Colonic mucosa (tissue), 4 donors: ENCODE measurements around the gene ERBB4. TPM values are rescaled to one million over a fixed set of nuclear protein-coding genes. Genes with fewer than 3 reads are reported as not detected.

Experiments used
- DNase-seq: peaks from one replicate; pipeline ENCODE4 v3.0.0-alpha.2; 2020
- H3K27ac ChIP-seq: fragments of 200-600 bp; one replicate; pipeline ENCODE4 v1.8.0; 2021
- H3K27me3 ChIP-seq: fragments of 200-600 bp; one replicate; pipeline ENCODE4 v1.8.0; 2021
- H3K36me3 ChIP-seq: fragments of 200-600 bp; one replicate; pipeline ENCODE4 v1.8.0; 2021
- H3K4me1 ChIP-seq: fragments of 200-600 bp; one replicate; pipeline ENCODE4 v1.8.0; 2021; ENCODE audit warnings: mild to moderate bottlenecking
- H3K4me3 ChIP-seq: fragments of 200-600 bp; one replicate; pipeline ENCODE4 v1.8.0; 2021
- H3K9ac ChIP-seq, 2 donors: one replicate each; pipeline ENCODE4 v1.7.0; 2013; ENCODE audit warnings: control low read depth in 2 of 2, low read depth in 2 of 2, low read length in 2 of 2
- H3K9me3 ChIP-seq: fragments of 200-600 bp; one replicate; pipeline ENCODE4 v1.8.0; 2021
- CTCF ChIP-seq: fragments of 200-600 bp; IDR thresholded peaks from one replicate; pipeline ENCODE4 v1.8.0; 2022; ENCODE audit warnings: antibody characterized with exemption, mild to moderate bottlenecking
- intact Hi-C: fragments of 100-400 bp; cut with DNase I; formaldehyde crosslinking; loops from one replicate; pipeline ENCODE4 v1.14.1; 2022
- total RNA-seq, 2 donors: library from RNA; stranded (reverse); fragmentation: NEBNext Ultra II Directional in 1 of 2; extraction: Animal tissue kit (Norgen Biotek cat#: 25700) in 1 of 2; gene quantifications; one replicate each; pipeline ENCODE4 v1.2.1, GENCODE V29; 2021
- donor health status: healthy.
- donor health status: DM: no; HTN: no; CAD: no.
- donor health status: DM: no; HTN: no; CAD: no.

The ERBB4 gene
- total RNA-seq, 2 donors from 2014 or later, result 0.05 to 0.07 TPM

DNA sequence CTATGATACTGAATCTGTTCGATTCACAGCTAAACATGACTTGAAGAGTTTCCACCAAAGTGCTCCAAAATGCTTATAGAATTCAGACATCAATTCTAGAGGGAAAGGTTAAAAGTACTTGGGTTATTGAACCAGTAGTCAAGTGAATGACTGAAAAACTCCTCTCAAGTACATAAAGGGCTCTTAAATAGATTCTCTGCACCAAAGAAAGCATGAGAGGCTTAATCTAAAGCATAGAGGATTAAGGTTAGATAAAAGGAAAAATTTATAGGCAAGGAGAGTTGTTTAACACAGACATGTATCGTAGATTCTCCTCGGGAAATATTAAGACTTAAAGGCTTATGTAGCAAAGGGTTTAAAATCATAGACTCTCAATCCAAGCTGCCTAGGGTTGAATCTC is 701.4 kb downstream of the ERBB4 start:
- TF ChIP-seq CTCF, result no peak
- Histone ChIP-seq H3K9me3 (no peaks in the 10 kb centered on the region), H3K27me3 (no peaks in the 10 kb centered on the region), H3K27ac (no peak overlapping the region), H3K9ac (no peak overlapping the region), H3K4me3 (no peak overlapping the region), H3K36me3 (no peaks in the 10 kb centered on the region), H3K4me1 (no peaks in the 10 kb centered on the region)
- DNase-seq, result no peak
- intact Hi-C loops, result no loop called here

GRCh38 chr2:211836409-211836808 is 702.2 kb downstream of the ERBB4 start:
- no peaks in the 10 kb centered on the region for H3K4me1 ChIP-seq
- no peaks in the 10 kb centered on the region for H3K9me3 ChIP-seq
- H3K27ac ChIP-seq, result no peak overlapping the region
- no peak for DNase-seq
- intact Hi-C loops, result no loop called here
- H3K36me3 ChIP-seq, result no peaks in the 10 kb centered on the region
- no peak overlapping the region for H3K4me3 ChIP-seq
- no peak overlapping the region for H3K9ac ChIP-seq
- H3K27me3 ChIP-seq, result no peaks in the 10 kb centered on the region
- TF ChIP-seq CTCF, result no peak

GRCh38 chr2:211835695-211836094 is 702.9 kb downstream of the ERBB4 start:
- no peaks in the 10 kb centered on the region for H3K9me3 ChIP-seq
- intact Hi-C loops, result no loop called here
- H3K4me3 ChIP-seq, result no peak overlapping the region
- DNase-seq, result no peak
- no peak for TF ChIP-seq CTCF
- H3K9ac ChIP-seq, result no peak overlapping the region
- H3K36me3 ChIP-seq, result no peaks in the 10 kb centered on the region
- no peak overlapping the region for H3K27ac ChIP-seq
- no peaks in the 10 kb centered on the region for H3K4me1 ChIP-seq
- no peaks in the 10 kb centered on the region for H3K27me3 ChIP-seq

GRCh38 chr2:211833582-211834279 is 704.9 kb downstream of the ERBB4 start:
- H3K27ac ChIP-seq, result no peak overlapping the region
- no peak for DNase-seq
- no peaks in the 10 kb centered on the region for H3K27me3 ChIP-seq
- no peak overlapping the region for H3K4me3 ChIP-seq
- intact Hi-C loops, result no loop called here
- H3K36me3 ChIP-seq, result no peaks in the 10 kb centered on the region
- no peaks in the 10 kb centered on the region for H3K4me1 ChIP-seq
- no peaks in the 10 kb centered on the region for H3K9me3 ChIP-seq
- no peak for TF ChIP-seq CTCF
- no peak overlapping the region for H3K9ac ChIP-seq

GRCh38 chr2:211829725-211830124 is 708.9 kb downstream of the ERBB4 start:
- no peak overlapping the region for H3K4me3 ChIP-seq
- intact Hi-C loops, result no loop called here

More at GRCh38 chr2:211829725-211830124, 708.9 kb downstream of the ERBB4 start:
- Histone ChIP-seq H3K36me3 (no peaks in the 10 kb centered on the region), H3K27me3 (no peaks in the 10 kb centered on the region), H3K4me1 (no peaks in the 10 kb centered on the region), H3K9me3 (no peaks in the 10 kb centered on the region), H3K9ac (no peak overlapping the region), H3K27ac (no peak overlapping the region)
- DNase-seq, result no peak
- TF ChIP-seq CTCF, result no peak
